Neural progenitor cell (in vitro differentiated cells): Measurements from ENCODE around the gene MAPKBP1. TPM values are rescaled to one million over a fixed set of nuclear protein-coding genes. Genes with fewer than 3 reads are reported as not detected.

Source experiments
- DNase-seq: peaks from one replicate; pipeline ENCODE4 v3.0.0-alpha.2; 2016; ENCODE audit warnings: low spot score
- H2AFZ ChIP-seq: fragments of 200-600 bp; sonication (generic); replicated peaks from 2 replicates; pipeline ENCODE4 v1.6.1; 2016; ENCODE audit warnings: antibody characterized with exemption
- H3F3A ChIP-seq: fragments of 200-600 bp; sonication (generic); 2 replicates; pipeline ENCODE4 v1.6.1; 2016; ENCODE audit warnings: antibody characterized with exemption, low read depth
- H3K27ac ChIP-seq: fragments of 200-600 bp; sonication (generic); 2 replicates; pipeline ENCODE4 v1.5.1; 2016; ENCODE audit warnings: mild to moderate bottlenecking
- H3K27me3 ChIP-seq: fragments of 200-600 bp; sonication (generic); 2 replicates; pipeline ENCODE4 v1.6.1; 2016; ENCODE audit warnings: mild to moderate bottlenecking, moderate library complexity
- H3K36me3 ChIP-seq: fragments of 200-600 bp; sonication (generic); 2 replicates; pipeline ENCODE4 v1.5.1; 2016
- H3K4me1 ChIP-seq: fragments of 200-600 bp; sonication (generic); 2 replicates; pipeline ENCODE4 v1.6.1; 2016; ENCODE audit warnings: mixed run types
- H3K4me2 ChIP-seq: fragments of 200-600 bp; sonication (generic); 2 replicates; pipeline ENCODE4 v1.6.1; 2016
- H3K4me3 ChIP-seq: fragments of 200-600 bp; sonication (generic); 2 replicates; pipeline ENCODE4 v1.5.1; 2016
- H3K79me2 ChIP-seq: fragments of 200-600 bp; sonication (generic); 2 replicates; pipeline ENCODE4 v1.6.1; 2016; ENCODE audit warnings: low read depth
- H3K9ac ChIP-seq: fragments of 200-600 bp; sonication (generic); 2 replicates; pipeline ENCODE4 v1.6.1; 2016
- H3K9me3 ChIP-seq: fragments of 200-600 bp; sonication (generic); 2 replicates; pipeline ENCODE4 v1.5.1; 2016; ENCODE audit warnings: low read depth
- H4K20me1 ChIP-seq: fragments of 200-600 bp; sonication (generic); 2 replicates; pipeline ENCODE4 v1.6.1; 2016; ENCODE audit warnings: low read depth
- H3K27ac Mint-ChIP-seq: 3 replicates; pipeline ENCODE4 v1.8.0; 2021; ENCODE audit warnings: mixed read lengths
- H3K27me3 Mint-ChIP-seq: 2 replicates; pipeline ENCODE4 v1.8.0; 2022; ENCODE audit warnings: low read depth, mild to moderate bottlenecking, inconsistent platforms, moderate library complexity, mixed read lengths; ENCODE audit not compliant: insufficient read depth
- H3K36me3 Mint-ChIP-seq: 3 replicates; pipeline ENCODE4 v1.8.0; 2021; ENCODE audit warnings: mixed read lengths
- H3K4me1 Mint-ChIP-seq: 3 replicates; pipeline ENCODE4 v1.8.0; 2021; ENCODE audit warnings: mixed read lengths
- H3K4me3 Mint-ChIP-seq: 3 replicates; pipeline ENCODE4 v1.8.0; 2021; ENCODE audit warnings: mild to moderate bottlenecking, moderate library complexity, mixed read lengths
- H3K9me3 Mint-ChIP-seq: 3 replicates; pipeline ENCODE4 v1.8.0; 2020; ENCODE audit warnings: mixed read lengths
- CTCF ChIP-seq: fragments of 200-600 bp; sonication (generic); IDR thresholded peaks from 2 replicates; pipeline ENCODE4 v1.5.1; 2017; ENCODE audit warnings: antibody characterized with exemption, mild to moderate bottlenecking
- EZH2 ChIP-seq: fragments of 200-600 bp; sonication (generic); IDR thresholded peaks from 2 replicates; pipeline ENCODE4 v1.6.1; 2017; ENCODE audit warnings: antibody characterized with exemption, mild to moderate bottlenecking, moderate library complexity
- EZH2phosphoT487 ChIP-seq: fragments of 200-600 bp; sonication (generic); IDR thresholded peaks from 2 replicates; pipeline ENCODE4 v1.6.1; 2017; ENCODE audit warnings: antibody characterized with exemption
- total RNA-seq: library from RNA; depleted of rRNA; stranded (reverse); fragments of >200 nt; gene quantifications from 2 replicates; pipeline ENCODE4 v1.2.3, GENCODE V29; 2015; ENCODE audit warnings: low replicate concordance

The MAPKBP1 gene
- total RNA-seq, 1 donor from 2014 or later, result 10.1 TPM

GRCh38 chr15:41857316-41857715 is 83.0 kb downstream of the MAPKBP1 start:
- Mint-ChIP-seq H3K27me3 (peaks cover 10% of the 10 kb centered on the region), H3K4me1 (peaks cover 34% of the 10 kb centered on the region), H3K4me3 (no peak overlapping the region), H3K36me3 (no peaks in the 10 kb centered on the region), H3K9me3 (no peaks in the 10 kb centered on the region), H3K27ac (no peak overlapping the region)
- Histone ChIP-seq H3K9me3 (no peaks in the 10 kb centered on the region), H3K4me3 (no peak overlapping the region), H3K9ac (no peak overlapping the region), H2AFZ (no peak overlapping the region), H4K20me1 (no peaks in the 10 kb centered on the region), H3K27me3 (no peaks in the 10 kb centered on the region), H3F3A (no peaks in the 10 kb centered on the region), H3K36me3 (no peaks in the 10 kb centered on the region), H3K4me2 (no peak overlapping the region), H3K4me1 (peaks cover 10% of the 10 kb centered on the region), H3K27ac (no peak overlapping the region), H3K79me2 (no peaks in the 10 kb centered on the region)
- DNase-seq, result no peak
- no peak for TF ChIP-seq EZH2
- no peak for TF ChIP-seq EZH2phosphoT487
- TF ChIP-seq CTCF, result no peak

GRCh38 chr15:41858756-41859155 is 84.5 kb downstream of the MAPKBP1 start:
- no peak overlapping the region for H3K27ac ChIP-seq
- H3K4me3 ChIP-seq, result no peak overlapping the region
- H3K4me1 ChIP-seq, result peaks cover 16% of the 10 kb centered on the region
- no peak overlapping the region for H3K9ac ChIP-seq
- H3K36me3 Mint-ChIP-seq, result no peaks in the 10 kb centered on the region
- peaks cover 39% of the 10 kb centered on the region for H3K4me1 Mint-ChIP-seq
- peaks cover 8% of the 10 kb centered on the region for H3K27me3 Mint-ChIP-seq
- H3K27ac Mint-ChIP-seq, result no peak overlapping the region
- no peaks in the 10 kb centered on the region for H3K79me2 ChIP-seq
- DNase-seq, result no peak
- H3K27me3 ChIP-seq, result no peaks in the 10 kb centered on the region
- H3K4me2 ChIP-seq, result no peak overlapping the region
- H3K4me3 Mint-ChIP-seq, result peak overlapping the region; percentile 53
- H3K9me3 Mint-ChIP-seq, result no peaks in the 10 kb centered on the region
- H2AFZ ChIP-seq, result no peak overlapping the region
- TF ChIP-seq EZH2 (no peak), EZH2phosphoT487 (no peak), CTCF (no peak)
- no peaks in the 10 kb centered on the region for H3F3A ChIP-seq
- H3K36me3 ChIP-seq, result no peaks in the 10 kb centered on the region
- H3K9me3 ChIP-seq, result no peaks in the 10 kb centered on the region
- H4K20me1 ChIP-seq, result no peaks in the 10 kb centered on the region

- Histone ChIP-seq H4K20me1 (no peaks in the 10 kb centered on the region), H3K4me2 (no peak overlapping the region), H3K27ac (no peak overlapping the region), H3K4me1 (peaks cover 12% of the 10 kb centered on the region), H3F3A (no peaks in the 10 kb centered on the region), H3K27me3 (no peaks in the 10 kb centered on the region), H3K9me3 (no peaks in the 10 kb centered on the region), H3K9ac (no peak overlapping the region), H3K36me3 (no peaks in the 10 kb centered on the region), H3K79me2 (no peaks in the 10 kb centered on the region), H2AFZ (no peak overlapping the region), H3K4me3 (no peak overlapping the region)
- Mint-ChIP-seq H3K36me3 (no peaks in the 10 kb centered on the region), H3K27me3 (peaks cover 9% of the 10 kb centered on the region), H3K9me3 (no peaks in the 10 kb centered on the region), H3K4me1 (peaks cover 44% of the 10 kb centered on the region), H3K27ac (no peak overlapping the region), H3K4me3 (no peak overlapping the region)
- DNase-seq, result peak; percentile 51
- TF ChIP-seq EZH2 (no peak), EZH2phosphoT487 (no peak), CTCF (peak; percentile 36)
These were observed 86.0 kb downstream of the MAPKBP1 start for GRCh38 chr15:41860049-41860828.
